SK-N-SH treated with all-trans-retinoic acid at 6 μM for 48 hours (cell line): Measurements from ENCODE around the gene FAIM.

Experiments used
- ARNTL ChIP-seq: fragments of 450-650 bp; formaldehyde crosslinking; IDR thresholded peaks from 2 replicates; pipeline ENCODE4 v1.5.0; 2020; ENCODE audit warnings: low read depth, mild to moderate bottlenecking, moderate library complexity, borderline replicate concordance
- CSDC2 ChIP-seq: fragments of 250-450 bp; sonication (Bioruptor Pico); IDR thresholded peaks from 2 replicates; pipeline ENCODE4 v1.5.0; 2020; ENCODE audit warnings: mild to moderate bottlenecking, moderate library complexity
- ESRRG ChIP-seq: fragments of 250-450 bp; sonication (Bioruptor Pico); IDR thresholded peaks from 2 replicates; pipeline ENCODE4 v1.6.1; 2021; ENCODE audit warnings: mild to moderate bottlenecking
- ISL1 ChIP-seq: fragments of 250-450 bp; sonication (Bioruptor Pico); IDR thresholded peaks from 2 replicates; pipeline ENCODE4 v2.1.2; 2022; ENCODE audit warnings: mild to moderate bottlenecking, moderate library complexity
- PATZ1 ChIP-seq: fragments of 250-450 bp; sonication (Bioruptor Pico); IDR thresholded peaks from 2 replicates; pipeline ENCODE4 v1.8.0; 2020; ENCODE audit warnings: mild to moderate bottlenecking, moderate library complexity, borderline replicate concordance
- PPARA ChIP-seq: fragments of 250-450 bp; sonication (Bioruptor Pico); IDR thresholded peaks from 2 replicates; pipeline ENCODE4 v1.5.0; 2020; ENCODE audit warnings: mild to moderate bottlenecking, borderline replicate concordance
- RARB ChIP-seq: fragments of 250-450 bp; sonication (Bioruptor Pico); IDR thresholded peaks from 2 replicates; pipeline ENCODE4 v1.8.0; 2021; ENCODE audit warnings: mild to moderate bottlenecking, moderate library complexity
- TCF4 ChIP-seq: fragments of 250-450 bp; sonication (Bioruptor Pico); IDR thresholded peaks from 2 replicates; pipeline ENCODE4 v1.8.0; 2021; ENCODE audit warnings: mild to moderate bottlenecking, moderate library complexity, borderline replicate concordance
- ZC3H10 ChIP-seq: fragments of 250-450 bp; sonication (Bioruptor Pico); IDR thresholded peaks from 2 replicates; pipeline ENCODE4 v1.5.1; 2021; ENCODE audit warnings: mild to moderate bottlenecking, moderate library complexity
- ZFP30 ChIP-seq: fragments of 450-650 bp; formaldehyde crosslinking; IDR thresholded peaks from 2 replicates; pipeline ENCODE4 v1.5.0; 2022; ENCODE audit warnings: mild to moderate bottlenecking, moderate library complexity
- ZNF70 ChIP-seq: fragments of 450-650 bp; formaldehyde crosslinking; IDR thresholded peaks from 2 replicates; pipeline ENCODE4 v1.5.0; 2020; ENCODE audit warnings: mild to moderate bottlenecking, moderate library complexity
- TF ChIP-seq, protein P1 (sequence below): fragments of 250-450 bp; sonication (Bioruptor Pico); IDR thresholded peaks from 2 replicates; pipeline ENCODE4 v1.8.0; 2021; ENCODE audit warnings: low read depth, mild to moderate bottlenecking, moderate library complexity, borderline replicate concordance

GRCh38 chr3:138567403-138567802 lies 41.2 kb upstream of the FAIM start:
- TF ChIP-seq RARB (no peak), ZNF70 (no peak), ZC3H10 (no peak), ESRRG (CRISPR knock-in tag) (no peak), PATZ1 (CRISPR knock-in tag) (no peak), ARNTL (CRISPR knock-in tag) (no peak), TCF4 (CRISPR knock-in tag) (no peak), CSDC2 (CRISPR knock-in tag) (no peak), ZFP30 (no peak), PPARA (CRISPR knock-in tag) (no peak), ISL1 (CRISPR knock-in tag) (no peak)
- TF ChIP-seq, protein P1, sequence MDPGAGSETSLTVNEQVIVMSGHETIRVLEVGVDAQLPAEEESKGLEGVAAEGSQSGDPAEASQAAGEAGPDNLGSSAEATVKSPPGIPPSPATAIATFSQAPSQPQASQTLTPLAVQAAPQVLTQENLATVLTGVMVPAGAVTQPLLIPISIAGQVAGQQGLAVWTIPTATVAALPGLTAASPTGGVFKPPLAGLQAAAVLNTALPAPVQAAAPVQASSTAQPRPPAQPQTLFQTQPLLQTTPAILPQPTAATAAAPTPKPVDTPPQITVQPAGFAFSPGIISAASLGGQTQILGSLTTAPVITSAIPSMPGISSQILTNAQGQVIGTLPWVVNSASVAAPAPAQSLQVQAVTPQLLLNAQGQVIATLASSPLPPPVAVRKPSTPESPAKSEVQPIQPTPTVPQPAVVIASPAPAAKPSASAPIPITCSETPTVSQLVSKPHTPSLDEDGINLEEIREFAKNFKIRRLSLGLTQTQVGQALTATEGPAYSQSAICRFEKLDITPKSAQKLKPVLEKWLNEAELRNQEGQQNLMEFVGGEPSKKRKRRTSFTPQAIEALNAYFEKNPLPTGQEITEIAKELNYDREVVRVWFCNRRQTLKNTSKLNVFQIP (CRISPR knock-in tag), result no peak
